Mesodermal cell (in vitro differentiated cells): Measurements from ENCODE around the gene FHOD3.

ENCODE experiments used
- H3K27ac ChIP-seq: 2 replicates; pipeline ENCODE4 v1.7.0; 2013; ENCODE audit warnings: mild to moderate bottlenecking, low read depth, low read length, moderate library complexity; ENCODE audit not compliant: severe bottlenecking
- H3K36me3 ChIP-seq: 2 replicates; pipeline ENCODE4 v1.7.1; 2013; ENCODE audit warnings: mild to moderate bottlenecking, low read length, moderate library complexity; ENCODE audit not compliant: control insufficient read depth, insufficient read depth
- H3K4me1 ChIP-seq: one replicate; pipeline ENCODE4 v1.7.1; 2013; ENCODE audit warnings: mild to moderate bottlenecking, low read length; ENCODE audit not compliant: insufficient read depth, control insufficient read depth, poor library complexity, severe bottlenecking
- H3K4me3 ChIP-seq: 2 replicates; pipeline ENCODE4 v1.7.0; 2013; ENCODE audit warnings: low read length, control low read depth, mild to moderate bottlenecking; ENCODE audit not compliant: insufficient read depth, poor library complexity, severe bottlenecking; ENCODE audit errors: extremely low read depth
- H3K9me3 ChIP-seq: 2 replicates; pipeline ENCODE4 v1.7.1; 2013; ENCODE audit warnings: mild to moderate bottlenecking, low read length, moderate library complexity; ENCODE audit not compliant: control insufficient read depth
- WGBS, 2 experiments: methylation state at CpG; one replicate each; pipeline ENCODE4 v1.1.5; 2013; ENCODE audit warnings: missing lambda C conversion rate in 2 of 2; ENCODE audit not compliant: insufficient coverage in 2 of 2; 5-methylcytosine and 5-hydroxymethylcytosine counted together

Gene FHOD3

GRCh38 chr18:36628435-36629137, 331.1 kb downstream of the FHOD3 start:
- no peaks in the 10 kb centered on the region for H3K4me1 ChIP-seq
- H3K4me3 ChIP-seq = no peak overlapping the region
- no peaks in the 10 kb centered on the region for H3K36me3 ChIP-seq
- WGBS, 2 experiments = 0% methylated on average over 1 of the region's 2 CpGs; no CpG with 5 or more reads in 1 of the 2 experiments
- H3K27ac ChIP-seq = no peak overlapping the region
- H3K9me3 ChIP-seq = no peaks in the 10 kb centered on the region

GRCh38 chr18:36629138-36629530, 331.6 kb downstream of the FHOD3 start:
- 100% methylated on average over 2 to 3 of the region's 4 CpGs for WGBS, 2 experiments
- Histone ChIP-seq H3K36me3 (no peaks in the 10 kb centered on the region), H3K4me3 (no peak overlapping the region), H3K9me3 (no peaks in the 10 kb centered on the region), H3K4me1 (no peaks in the 10 kb centered on the region), H3K27ac (no peak overlapping the region)

GRCh38 chr18:36629836-36630235, 332.3 kb downstream of the FHOD3 start:
- Histone ChIP-seq H3K36me3 (no peaks in the 10 kb centered on the region), H3K27ac (no peak overlapping the region), H3K4me1 (no peaks in the 10 kb centered on the region), H3K4me3 (no peak overlapping the region), H3K9me3 (no peaks in the 10 kb centered on the region)
- WGBS, 2 experiments = 83% methylated on average over 4 of the region's 4 CpGs; no CpG with 5 or more reads in 1 of the 2 experiments

DNA sequence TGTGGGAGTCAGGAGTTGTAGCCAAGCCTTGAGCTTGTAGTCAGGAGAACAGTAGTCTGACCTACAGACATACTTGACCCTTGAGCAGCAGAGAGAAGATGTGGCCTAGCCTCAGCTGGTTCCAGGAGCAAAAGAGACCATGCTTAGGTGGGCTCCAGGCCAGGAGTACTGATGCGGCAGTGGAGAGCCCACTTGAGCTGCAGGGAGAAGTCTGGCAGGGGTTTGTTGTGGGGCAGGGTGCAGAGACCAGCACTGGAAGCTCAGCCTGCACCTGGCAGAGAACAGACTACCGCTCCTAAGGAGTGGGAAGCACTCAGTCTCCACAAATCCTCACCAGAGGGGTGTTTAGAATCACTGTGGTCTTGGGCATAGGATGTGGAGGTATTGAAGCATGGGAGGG, 333.4 kb downstream of the FHOD3 start:
- Histone ChIP-seq H3K9me3 (no peaks in the 10 kb centered on the region), H3K4me3 (no peak overlapping the region), H3K27ac (no peak overlapping the region), H3K4me1 (peaks cover 6% of the 10 kb centered on the region), H3K36me3 (no peaks in the 10 kb centered on the region)
- 85 to 95% methylated on average over 2 of the region's 2 CpGs for WGBS, 2 experiments

DNA sequence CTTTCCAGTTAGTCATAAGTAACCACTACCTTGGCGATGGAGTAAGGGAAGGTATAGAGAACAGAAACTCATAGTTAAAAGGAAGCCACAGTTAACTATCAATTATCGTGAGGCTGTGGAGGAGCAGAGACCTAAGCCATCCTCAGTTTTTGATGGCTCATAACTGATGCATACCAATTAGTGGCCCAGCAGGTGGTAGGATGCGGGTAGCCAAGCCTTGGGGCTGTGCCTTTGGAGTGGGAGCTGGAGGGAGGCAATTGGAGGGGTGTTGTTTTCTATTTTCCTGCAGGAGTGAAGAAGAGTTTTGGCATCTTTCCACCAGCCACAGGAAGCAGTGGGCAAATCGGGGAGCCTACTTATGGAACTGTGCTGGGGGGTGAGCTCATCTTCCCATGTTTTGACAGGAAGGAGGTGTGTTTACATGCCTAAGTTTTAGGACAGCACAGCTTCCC, 336.5 kb downstream of the FHOD3 start:
- 75 to 81% methylated on average over 2 to 3 of the region's 4 CpGs for WGBS, 2 experiments
- H3K36me3 ChIP-seq = no peaks in the 10 kb centered on the region

DNA sequence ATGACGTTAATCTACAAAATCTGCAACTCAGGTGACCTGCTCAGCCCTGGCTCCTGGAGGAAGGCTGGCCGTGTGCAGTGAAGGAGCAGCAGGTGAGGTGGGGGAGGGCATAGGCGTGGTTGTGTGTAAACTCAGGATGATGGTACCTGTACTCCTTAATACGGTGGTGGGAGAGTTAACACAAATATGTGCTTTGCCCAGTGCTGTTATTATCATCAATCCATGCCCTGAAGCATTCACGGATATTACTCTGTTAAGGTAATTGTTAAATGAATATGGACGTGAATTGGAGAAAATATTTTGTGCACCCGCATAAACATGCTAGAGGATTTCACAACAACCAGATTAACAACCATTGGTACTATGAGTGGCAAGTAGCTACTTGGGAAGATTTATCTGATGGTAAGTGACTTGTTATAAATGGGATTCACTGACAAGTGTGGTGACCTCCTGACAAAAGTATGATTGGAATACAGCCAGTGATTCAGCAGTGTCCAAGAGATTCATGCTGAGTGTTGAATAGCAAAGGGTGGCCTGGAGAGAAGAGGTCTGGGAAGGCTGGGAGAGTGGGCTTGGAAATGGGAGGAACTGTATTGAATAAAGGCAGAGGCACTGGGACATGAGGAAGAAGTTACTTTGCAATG, 337.2 kb downstream of the FHOD3 start:
- no peak overlapping the region for H3K27ac ChIP-seq
- H3K4me1 ChIP-seq = peaks cover 6% of the 10 kb centered on the region
- H3K4me3 ChIP-seq = no peak overlapping the region
- H3K9me3 ChIP-seq = no peaks in the 10 kb centered on the region
- WGBS, 2 experiments = 84 to 88% methylated on average over 4 of the region's 7 CpGs
- H3K36me3 ChIP-seq = no peaks in the 10 kb centered on the region

More for the DNA sequence above, 336.5 kb downstream of the FHOD3 start:
- H3K27ac ChIP-seq = no peak overlapping the region
- H3K4me1 ChIP-seq = peaks cover 6% of the 10 kb centered on the region
- H3K4me3 ChIP-seq = no peak overlapping the region
- H3K9me3 ChIP-seq = no peaks in the 10 kb centered on the region

- no peak overlapping the region for H3K27ac ChIP-seq
- H3K4me3 ChIP-seq = no peak overlapping the region
- 70 to 89% methylated on average over 2 of the region's 2 CpGs for whole genome bisulfite sequencing, 2 experiments
- H3K9me3 ChIP-seq = no peaks in the 10 kb centered on the region
- H3K36me3 ChIP-seq = no peaks in the 10 kb centered on the region
- peaks cover 6% of the 10 kb centered on the region for H3K4me1 ChIP-seq
Observed at GRCh38 chr18:36635414-36636096, 338.0 kb downstream of the FHOD3 start.

DNA sequence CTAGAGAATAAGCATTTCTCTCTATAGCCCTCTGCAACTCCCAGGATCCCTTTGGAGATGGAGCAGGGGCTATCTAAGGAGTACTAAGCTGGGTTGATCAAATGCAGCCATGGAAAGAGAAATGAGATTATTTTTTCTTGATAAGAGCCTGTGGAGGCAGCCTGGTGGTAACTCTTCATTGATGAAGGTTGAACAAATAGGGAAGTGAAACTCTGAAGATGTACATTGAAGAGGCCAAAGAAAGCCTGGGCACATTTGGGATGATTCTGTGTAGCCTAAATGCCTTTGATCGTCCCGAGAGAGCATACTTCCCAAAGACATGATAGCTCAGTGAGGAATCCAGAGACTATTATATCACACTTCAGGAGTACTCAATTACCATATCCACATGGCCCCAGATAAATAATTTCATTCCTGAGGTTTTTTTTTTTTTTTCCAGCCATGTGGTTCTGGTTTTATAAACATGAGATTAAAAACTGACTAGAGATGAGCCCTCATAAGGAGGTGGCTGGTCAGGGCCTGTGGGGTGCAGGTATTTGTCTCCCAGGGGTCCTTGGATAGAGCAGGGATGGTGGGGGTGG, 338.8 kb downstream of the FHOD3 start:
- WGBS, 2 experiments = 100% methylated on average over 2 of the region's 2 CpGs; no CpG with 5 or more reads in 1 of the 2 experiments
- Histone ChIP-seq H3K9me3 (no peaks in the 10 kb centered on the region), H3K27ac (no peak overlapping the region), H3K4me1 (peaks cover 6% of the 10 kb centered on the region), H3K4me3 (no peak overlapping the region), H3K36me3 (no peaks in the 10 kb centered on the region)

DNA sequence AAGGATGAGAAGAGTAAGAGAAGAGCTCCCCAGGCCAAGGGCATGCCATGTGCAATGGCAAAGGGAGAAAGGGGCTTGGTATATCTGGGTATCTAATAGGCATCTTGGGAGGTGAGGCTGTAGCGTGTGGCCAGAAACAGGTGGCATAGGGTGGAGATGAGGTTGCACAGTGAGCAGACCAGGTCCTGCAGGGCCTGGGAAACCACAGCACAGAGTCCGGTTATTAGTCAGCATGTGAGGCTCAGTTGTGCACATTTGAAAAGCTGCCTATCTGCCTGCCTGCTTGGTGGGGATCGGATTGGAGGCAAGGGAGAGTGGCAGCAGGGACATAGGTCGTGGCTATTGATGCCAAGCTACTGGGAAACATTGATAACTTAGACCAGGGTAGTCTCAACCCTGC, 340.7 kb downstream of the FHOD3 start:
- H3K4me1 ChIP-seq = peaks cover 6% of the 10 kb centered on the region
- no peak overlapping the region for H3K27ac ChIP-seq
- H3K4me3 ChIP-seq = no peak overlapping the region
- WGBS, 2 experiments = 90 to 93% methylated on average over 2 of the region's 4 CpGs
- no peaks in the 10 kb centered on the region for H3K9me3 ChIP-seq
- no peaks in the 10 kb centered on the region for H3K36me3 ChIP-seq

GRCh38 chr18:36640021-36640952, 342.8 kb downstream of the FHOD3 start:
- Histone ChIP-seq H3K4me3 (no peak overlapping the region), H3K9me3 (no peaks in the 10 kb centered on the region), H3K4me1 (peaks cover 2% of the 10 kb centered on the region), H3K36me3 (no peaks in the 10 kb centered on the region), H3K27ac (no peak overlapping the region)
- WGBS, 2 experiments = 78 to 83% methylated on average over 6 to 7 of the region's 8 CpGs
